ENCODE results near the gene SIM2.

SIM2 gene

GRCh38 chr21:36686955-36687354 is 12.0 kb upstream of the SIM2 start:
- no peak for TF ChIP-seq CTCF (IDR thresholded peaks at IDR 0.05; ENCODE audit: extremely low read depth, insufficient read depth, missing control alignments)
- in situ Hi-C loops (cut with MboI; ENCODE audit: low pct_unique_long_range_greater_than_20kb, low sequenced_read_pairs, unreplicated experiment): loop anchor here (25.0 kb wide), 1 partner anchor 550 kb away; the partner anchor contains the start of gene CBR3
- DNase-seq (ENCODE audit: low spot score): no peak

GRCh38 chr21:36688324-36688723 is 10.6 kb upstream of the SIM2 start:
- TF ChIP-seq CTCF (IDR thresholded peaks at IDR 0.05; ENCODE audit: extremely low read depth, insufficient read depth, missing control alignments): no peak
- in situ Hi-C loops (cut with MboI; ENCODE audit: low pct_unique_long_range_greater_than_20kb, low sequenced_read_pairs, unreplicated experiment): loop anchor here (25.0 kb wide), 1 partner anchor 551 kb away; the partner anchor contains the start of gene CBR3
- DNase-seq (ENCODE audit: low spot score): no peak

- DNase-seq (ENCODE audit: low spot score): no peak
- in situ Hi-C loops (cut with MboI; ENCODE audit: low pct_unique_long_range_greater_than_20kb, low sequenced_read_pairs, unreplicated experiment): loop anchor here (25.0 kb wide), 1 partner anchor 552 kb away; the partner anchor contains the start of gene CBR3
- no peak for TF ChIP-seq CTCF (IDR thresholded peaks at IDR 0.05; ENCODE audit: extremely low read depth, insufficient read depth, missing control alignments)
These were observed 9.6 kb upstream of the SIM2 start for GRCh38 chr21:36689324-36689723.

GRCh38 chr21:36690628-36691554 is 8.0 kb upstream of the SIM2 start:
- no peak for TF ChIP-seq CTCF (IDR thresholded peaks at IDR 0.05; ENCODE audit: extremely low read depth, insufficient read depth, missing control alignments)
- in situ Hi-C loops (cut with MboI; ENCODE audit: low pct_unique_long_range_greater_than_20kb, low sequenced_read_pairs, unreplicated experiment): loop anchor here (25.0 kb wide), 1 partner anchor 554 kb away; the partner anchor contains the start of gene CBR3
- no peak for DNase-seq (ENCODE audit: low spot score)

DNA sequence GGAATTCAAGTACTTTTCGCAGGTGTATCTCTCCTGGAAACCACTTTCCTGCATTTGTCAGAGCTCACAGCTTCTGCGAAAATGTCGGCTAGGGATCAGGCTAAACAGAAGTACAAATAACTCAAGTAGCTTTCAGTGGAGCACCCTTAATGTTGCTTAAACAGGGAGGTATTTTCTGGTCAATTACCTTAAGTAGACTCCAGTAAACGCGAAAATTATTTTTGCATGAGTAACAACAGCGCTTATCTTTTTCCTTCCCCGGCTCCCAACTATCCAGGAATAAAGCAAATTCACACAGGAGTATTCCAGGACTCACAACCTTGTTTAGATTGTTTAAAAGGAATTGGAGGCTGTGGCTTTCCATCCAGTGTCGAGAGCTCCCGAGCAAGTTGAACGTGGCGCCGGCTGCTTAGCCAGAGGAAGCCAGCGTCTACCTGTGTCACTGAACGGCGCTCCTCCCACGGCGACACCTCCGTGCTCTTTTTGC is 7.3 kb upstream of the SIM2 start:
- in situ Hi-C loops (cut with MboI; ENCODE audit: low pct_unique_long_range_greater_than_20kb, low sequenced_read_pairs, unreplicated experiment): loop anchor here (25.0 kb wide), 1 partner anchor 554 kb away; the partner anchor contains the start of gene CBR3
- DNase-seq (ENCODE audit: low spot score): no peak

More for the DNA sequence above, 7.3 kb upstream of the SIM2 start:
- TF ChIP-seq CTCF (IDR thresholded peaks at IDR 0.05; ENCODE audit: extremely low read depth, insufficient read depth, missing control alignments): no peak
